ENCODE results near the gene CACNG4.

CACNG4 gene

GRCh38 chr17:66938656-66939055, 25.9 kb upstream of the CACNG4 start:
- Mint-ChIP-seq H3K9me3 (peaks cover 23% of the 10 kb centered on the region), H3K27ac (no peak overlapping the region), H3K4me1 (no peaks in the 10 kb centered on the region), H3K27me3 (peaks cover 44% of the 10 kb centered on the region), H3K36me3 (ENCODE audit: low read depth) (no peaks in the 10 kb centered on the region), H3K4me3 (no peak overlapping the region)
- ATAC-seq: no peak
- DNase-seq: no peak

DNA sequence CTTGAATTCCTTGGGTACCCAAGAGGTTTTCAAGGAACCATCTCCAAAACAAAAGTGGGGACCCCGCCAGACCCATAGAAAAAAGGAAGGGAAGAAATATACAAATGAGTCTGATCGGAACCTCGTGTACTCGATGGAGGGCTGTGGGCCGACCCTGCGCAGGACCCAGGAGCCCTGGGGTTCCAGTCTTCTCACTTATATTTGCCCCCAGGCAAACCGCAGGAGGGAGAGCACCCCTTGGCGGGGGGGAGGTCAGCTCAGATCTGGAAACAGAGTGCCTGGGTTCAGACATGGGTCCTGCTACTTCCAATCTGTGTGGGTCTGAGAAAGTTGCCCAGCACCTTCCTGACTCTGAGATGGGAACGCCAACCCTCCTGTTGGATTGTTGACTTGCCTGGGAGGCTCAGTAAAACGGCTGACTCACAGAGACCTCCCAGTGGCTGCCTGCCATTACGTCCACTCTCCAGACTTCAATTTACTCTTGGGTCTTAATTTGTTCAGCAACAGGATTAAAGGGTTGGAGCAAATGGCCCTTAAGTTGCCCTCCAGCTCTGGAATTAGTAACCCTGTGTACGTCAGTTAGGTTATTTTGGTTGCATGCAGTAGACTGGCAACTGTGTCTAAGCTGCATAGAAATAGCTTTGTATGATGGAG, 24.9 kb upstream of the CACNG4 start:
- no peaks in the 10 kb centered on the region for H3K36me3 Mint-ChIP-seq (ENCODE audit: low read depth)
- H3K4me3 Mint-ChIP-seq: no peak overlapping the region
- H3K27me3 Mint-ChIP-seq: peaks cover 52% of the 10 kb centered on the region
- ATAC-seq: no peak
- DNase-seq: no peak
- peaks cover 3% of the 10 kb centered on the region for H3K4me1 Mint-ChIP-seq
- no peak overlapping the region for H3K27ac Mint-ChIP-seq
- H3K9me3 Mint-ChIP-seq: peaks cover 22% of the 10 kb centered on the region

- no peaks in the 10 kb centered on the region for H3K36me3 Mint-ChIP-seq (ENCODE audit: low read depth)
- peaks cover 66% of the 10 kb centered on the region for H3K27me3 Mint-ChIP-seq
- H3K4me3 Mint-ChIP-seq: no peak overlapping the region
- DNase-seq (no peak), ATAC-seq (no peak)
- peaks cover 11% of the 10 kb centered on the region for H3K9me3 Mint-ChIP-seq
- H3K27ac Mint-ChIP-seq: no peak overlapping the region
- H3K4me1 Mint-ChIP-seq: peaks cover 3% of the 10 kb centered on the region
These were observed 23.3 kb upstream of the CACNG4 start for GRCh38 chr17:66941249-66941648.

DNA sequence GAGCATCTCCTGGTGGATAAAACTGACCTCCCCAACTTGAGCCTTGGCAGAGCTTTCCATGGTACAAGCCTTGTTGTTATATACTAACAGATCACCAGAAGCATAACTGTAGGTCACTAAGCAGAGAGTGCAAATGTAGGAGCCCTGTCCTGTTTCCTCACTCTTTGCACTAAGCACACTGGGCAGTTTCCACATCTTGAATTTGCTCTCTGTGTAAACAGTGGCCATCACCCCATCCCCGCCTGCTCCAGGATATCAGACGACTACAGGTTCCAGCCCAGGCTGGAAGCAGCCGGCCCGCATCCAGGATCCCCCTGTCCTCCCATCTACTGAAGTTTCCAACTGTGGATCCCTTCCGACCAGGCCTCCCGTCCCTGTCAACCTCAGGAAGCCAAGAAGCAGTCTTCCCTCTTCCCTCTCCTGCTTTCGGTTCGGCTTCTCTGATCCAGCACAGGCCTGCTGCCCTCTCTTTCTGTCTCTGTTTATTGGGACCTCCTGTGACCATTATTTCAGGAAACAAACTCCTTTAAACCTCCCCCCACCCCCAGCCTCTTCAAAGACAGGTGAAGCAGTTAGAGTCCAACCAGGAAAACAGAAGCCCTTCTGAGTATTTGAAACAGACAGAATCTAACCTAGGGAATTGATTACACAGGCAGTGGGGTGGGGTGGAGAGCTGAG, 22.6 kb upstream of the CACNG4 start:
- no peaks in the 10 kb centered on the region for H3K36me3 Mint-ChIP-seq (ENCODE audit: low read depth)
- H3K4me1 Mint-ChIP-seq: peaks cover 3% of the 10 kb centered on the region
- no peak for DNase-seq
- H3K4me3 Mint-ChIP-seq: no peak overlapping the region
- H3K9me3 Mint-ChIP-seq: peaks cover 11% of the 10 kb centered on the region
- peaks cover 70% of the 10 kb centered on the region for H3K27me3 Mint-ChIP-seq
- ATAC-seq: no peak
- H3K27ac Mint-ChIP-seq: no peak overlapping the region

GRCh38 chr17:66942451-66943264, 21.8 kb upstream of the CACNG4 start:
- H3K27ac Mint-ChIP-seq: no peak overlapping the region
- ATAC-seq: no peak
- no peaks in the 10 kb centered on the region for H3K36me3 Mint-ChIP-seq (ENCODE audit: low read depth)
- peaks cover 68% of the 10 kb centered on the region for H3K27me3 Mint-ChIP-seq
- DNase-seq: no peak
- H3K4me1 Mint-ChIP-seq: peaks cover 3% of the 10 kb centered on the region
- H3K4me3 Mint-ChIP-seq: no peak overlapping the region
- peaks cover 8% of the 10 kb centered on the region for H3K9me3 Mint-ChIP-seq

GRCh38 chr17:66943484-66943883, 21.0 kb upstream of the CACNG4 start:
- Mint-ChIP-seq H3K27ac (peak overlapping the region; percentile 50), H3K4me3 (no peak overlapping the region), H3K27me3 (peaks cover 64% of the 10 kb centered on the region)

DNA sequence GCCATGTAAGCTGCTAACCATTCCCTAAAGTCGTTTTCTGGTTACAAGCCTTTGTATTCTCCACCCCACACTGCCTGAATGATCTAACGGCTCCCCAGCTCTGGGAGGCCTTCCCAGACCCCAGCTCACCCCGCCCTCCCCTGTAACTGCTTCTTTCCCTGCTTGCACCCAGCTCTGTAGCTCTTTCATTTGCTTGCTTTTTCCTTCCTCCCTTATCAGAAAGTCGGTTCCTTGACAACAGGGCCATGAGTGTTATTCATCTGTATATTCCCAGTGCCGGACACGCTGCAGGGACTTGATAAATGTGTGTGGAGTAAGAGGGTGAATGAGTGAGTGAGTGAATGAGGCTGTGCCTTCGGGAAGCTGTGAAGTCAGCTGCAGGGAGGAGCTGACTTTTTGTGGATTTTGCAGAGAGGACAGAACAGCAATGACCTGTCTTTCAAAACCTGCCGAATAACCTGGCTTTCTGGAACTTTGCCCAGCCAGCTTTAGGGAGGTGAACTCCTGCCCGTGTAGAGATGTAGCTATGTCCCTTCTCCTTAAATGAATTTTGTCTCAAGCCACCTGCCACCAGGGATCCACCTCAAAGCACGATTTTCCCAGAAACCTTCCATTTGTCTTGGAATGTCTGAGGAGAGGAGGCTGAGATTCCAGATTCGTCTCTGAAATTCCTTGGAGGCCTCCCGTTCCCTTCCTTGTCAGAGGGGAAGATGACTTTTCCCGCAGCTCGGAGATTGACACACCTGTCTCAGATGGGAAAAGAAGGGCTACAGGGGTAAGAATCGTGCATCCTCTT, 20.0 kb upstream of the CACNG4 start:
- Mint-ChIP-seq H3K36me3 (ENCODE audit: low read depth) (no peaks in the 10 kb centered on the region), H3K27ac (no peak overlapping the region), H3K4me1 (peaks cover 3% of the 10 kb centered on the region), H3K4me3 (no peak overlapping the region), H3K9me3 (no peaks in the 10 kb centered on the region), H3K27me3 (peaks cover 63% of the 10 kb centered on the region)
- ATAC-seq (no peak), DNase-seq (no peak)

More at GRCh38 chr17:66943484-66943883, 21.0 kb upstream of the CACNG4 start:
- DNase-seq (no peak), ATAC-seq (no peak)
- H3K9me3 Mint-ChIP-seq: no peaks in the 10 kb centered on the region
- H3K36me3 Mint-ChIP-seq (ENCODE audit: low read depth): no peaks in the 10 kb centered on the region
- peaks cover 3% of the 10 kb centered on the region for H3K4me1 Mint-ChIP-seq

- Mint-ChIP-seq H3K4me3 (no peak overlapping the region), H3K27me3 (peaks cover 57% of the 10 kb centered on the region), H3K27ac (no peak overlapping the region), H3K36me3 (ENCODE audit: low read depth) (no peaks in the 10 kb centered on the region), H3K4me1 (peaks cover 3% of the 10 kb centered on the region), H3K9me3 (no peaks in the 10 kb centered on the region)
- DNase-seq (no peak), ATAC-seq (no peak)
These were observed 19.2 kb upstream of the CACNG4 start for GRCh38 chr17:66945147-66945835.

DNA sequence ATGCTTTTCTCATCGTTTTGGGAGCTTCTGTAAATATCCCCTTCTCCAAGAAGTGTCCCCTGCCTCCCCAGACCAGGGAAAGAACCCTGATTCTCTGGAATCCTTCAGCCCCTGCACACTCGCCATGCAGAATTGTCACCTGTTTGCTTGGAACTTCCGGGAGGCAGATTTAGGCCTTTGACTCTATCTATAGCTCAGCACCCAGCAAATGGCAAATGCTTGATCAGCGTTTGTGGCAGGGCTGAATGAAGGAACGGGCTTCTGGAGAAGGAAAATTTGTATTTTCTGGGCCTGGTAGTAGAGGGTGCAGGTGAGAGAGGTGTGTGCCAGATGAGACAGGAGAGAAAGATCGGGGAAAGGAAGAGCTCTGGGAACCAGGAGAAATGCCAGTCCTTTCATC, 18.3 kb upstream of the CACNG4 start:
- DNase-seq: no peak
- Mint-ChIP-seq H3K4me1 (peaks cover 3% of the 10 kb centered on the region), H3K27me3 (peaks cover 49% of the 10 kb centered on the region), H3K36me3 (ENCODE audit: low read depth) (no peaks in the 10 kb centered on the region), H3K27ac (no peak overlapping the region), H3K9me3 (no peaks in the 10 kb centered on the region), H3K4me3 (no peak overlapping the region)
- no peak for ATAC-seq

- H3K4me1 Mint-ChIP-seq: peaks cover 3% of the 10 kb centered on the region
- H3K27me3 Mint-ChIP-seq: peaks cover 41% of the 10 kb centered on the region
- DNase-seq (no peak), ATAC-seq (no peak)
- H3K4me3 Mint-ChIP-seq: no peak overlapping the region
- no peaks in the 10 kb centered on the region for H3K36me3 Mint-ChIP-seq (ENCODE audit: low read depth)
- no peak overlapping the region for H3K27ac Mint-ChIP-seq
- H3K9me3 Mint-ChIP-seq: no peaks in the 10 kb centered on the region
These were observed 17.2 kb upstream of the CACNG4 start for GRCh38 chr17:66947311-66947710.

DNA sequence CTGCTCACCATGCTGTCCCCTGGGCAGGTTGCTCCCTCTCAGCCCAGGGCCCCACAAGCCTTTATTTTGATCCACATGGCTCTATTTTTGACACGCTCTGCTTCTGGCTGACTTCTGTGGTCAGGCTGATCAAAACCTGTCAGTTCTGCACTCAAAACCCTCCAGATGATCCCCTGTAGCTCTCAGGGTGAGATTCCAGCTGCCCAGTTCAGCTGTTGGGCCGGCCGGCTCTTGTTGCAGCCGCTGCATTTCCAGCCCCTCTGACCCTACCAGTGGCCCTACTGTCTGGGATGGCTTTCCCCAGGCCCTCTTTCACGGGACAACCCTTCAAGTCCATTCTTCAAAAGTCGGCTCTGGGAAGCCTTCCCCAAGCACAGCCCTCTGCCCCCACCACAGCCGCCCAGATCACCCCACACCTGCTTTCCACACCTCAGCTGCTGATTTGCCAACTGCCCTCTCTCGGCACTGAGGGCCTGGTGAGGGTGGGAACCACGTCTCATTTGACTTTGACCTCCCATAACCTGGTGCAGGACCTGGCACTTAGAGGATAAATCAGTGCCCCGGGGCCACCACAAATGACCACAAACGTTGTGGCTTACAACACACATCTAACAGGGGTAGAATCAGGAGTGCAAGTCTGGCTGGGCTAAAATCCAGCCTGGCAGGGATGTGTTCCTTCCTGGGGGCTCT, 16.3 kb upstream of the CACNG4 start:
- H3K27ac Mint-ChIP-seq: no peak overlapping the region
- ATAC-seq (no peak), DNase-seq (no peak)
- H3K9me3 Mint-ChIP-seq: no peaks in the 10 kb centered on the region
- no peak overlapping the region for H3K4me3 Mint-ChIP-seq
- peaks cover 3% of the 10 kb centered on the region for H3K4me1 Mint-ChIP-seq
- peaks cover 35% of the 10 kb centered on the region for H3K27me3 Mint-ChIP-seq
- no peaks in the 10 kb centered on the region for H3K36me3 Mint-ChIP-seq (ENCODE audit: low read depth)

- Mint-ChIP-seq H3K4me3 (no peak overlapping the region), H3K36me3 (ENCODE audit: low read depth) (no peaks in the 10 kb centered on the region), H3K27me3 (peaks cover 24% of the 10 kb centered on the region), H3K9me3 (no peaks in the 10 kb centered on the region), H3K4me1 (peaks cover 2% of the 10 kb centered on the region), H3K27ac (no peak overlapping the region)
- no peak for ATAC-seq
- DNase-seq: no peak
These were observed 15.0 kb upstream of the CACNG4 start for GRCh38 chr17:66949501-66949900.

DNA sequence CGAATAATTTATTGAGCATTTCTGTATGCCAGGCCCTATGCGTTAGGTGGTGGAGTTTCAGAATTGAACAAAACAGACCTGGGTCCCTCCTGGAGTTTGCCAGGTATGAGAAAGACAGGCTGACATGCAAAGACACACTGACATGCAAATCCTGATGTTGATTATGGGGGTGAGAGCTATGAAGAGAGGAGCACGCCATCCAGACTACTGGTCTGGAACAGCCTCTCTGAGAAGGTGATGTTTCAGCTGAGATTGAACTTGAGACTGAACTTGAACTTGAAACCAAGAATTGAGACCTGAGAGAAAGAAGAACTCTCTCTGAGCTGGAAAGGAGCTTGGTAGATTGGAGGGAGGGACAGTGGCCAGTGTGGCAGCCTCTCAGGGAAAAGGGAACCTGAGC, 14.2 kb upstream of the CACNG4 start:
- H3K9me3 Mint-ChIP-seq: no peaks in the 10 kb centered on the region
- H3K27ac Mint-ChIP-seq: no peak overlapping the region
- H3K4me3 Mint-ChIP-seq: no peak overlapping the region
- peaks cover 15% of the 10 kb centered on the region for H3K27me3 Mint-ChIP-seq
- H3K36me3 Mint-ChIP-seq (ENCODE audit: low read depth): no peaks in the 10 kb centered on the region
- no peak for ATAC-seq
- no peaks in the 10 kb centered on the region for H3K4me1 Mint-ChIP-seq
- DNase-seq: no peak

Measured in activated naive CD8-positive, alpha-beta T cell treated with anti-CD3 and anti-CD28 coated beads, Interleukin-2, amount 50 U/mL, for 24 hours (primary cell).